HTR-8/SVneo (cell line): Measurements from ENCODE around the gene LIX1.
"Not testable (repeated sequence)": the region's sequence is repeated elsewhere in the genome, so short reads cannot be mapped to it uniquely, and the experiment has no call there.

Experiments
- DNase-seq: peaks from one replicate; pipeline ENCODE4 v3.0.0; 2011; ENCODE audit warnings: low spot score, mixed read lengths; ENCODE audit not compliant: insufficient read length
- FAIRE-seq: peaks from 2 replicates; lab custom pipeline; 2011; peaks lifted over from hg19 to GRCh38; lab: Jason Lieb, UNC

Gene LIX1

GRCh38 chr5:97148288-97148687 lies 5.9 kb upstream of the LIX1 start:
- DNase-seq: no peak
- FAIRE-seq: no peak

DNA sequence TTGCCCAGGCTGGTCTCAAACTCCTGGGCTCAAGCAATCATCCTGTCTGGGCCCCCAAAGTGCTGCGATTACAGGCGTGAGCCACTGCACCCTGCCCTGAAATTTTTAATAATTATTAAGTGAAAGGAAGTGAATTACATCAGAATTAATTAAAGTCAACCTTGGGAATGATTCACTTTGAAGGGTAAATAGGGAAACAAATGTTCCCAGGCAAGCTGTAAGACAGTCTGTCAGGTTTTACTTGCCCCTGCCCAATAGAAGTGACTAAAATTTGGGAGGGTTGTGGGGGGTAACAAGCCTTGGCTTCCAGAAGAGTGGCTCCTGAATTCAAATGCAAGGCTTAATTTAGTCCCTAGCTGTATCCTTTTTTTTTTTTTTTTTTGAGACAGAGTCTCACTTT lies 1.3 kb upstream of the LIX1 start:
- DNase-seq (no peak), FAIRE-seq (no peak)

- no peak for FAIRE-seq
Observed at GRCh38 chr5:97141539-97141938, 872 bp downstream of the LIX1 start.

GRCh38 chr5:97141031-97141430 lies 1.4 kb downstream of the LIX1 start:
- no peak for FAIRE-seq
- DNase-seq: no peak

More at GRCh38 chr5:97141539-97141938, 872 bp downstream of the LIX1 start:
- DNase-seq: no peak

DNA sequence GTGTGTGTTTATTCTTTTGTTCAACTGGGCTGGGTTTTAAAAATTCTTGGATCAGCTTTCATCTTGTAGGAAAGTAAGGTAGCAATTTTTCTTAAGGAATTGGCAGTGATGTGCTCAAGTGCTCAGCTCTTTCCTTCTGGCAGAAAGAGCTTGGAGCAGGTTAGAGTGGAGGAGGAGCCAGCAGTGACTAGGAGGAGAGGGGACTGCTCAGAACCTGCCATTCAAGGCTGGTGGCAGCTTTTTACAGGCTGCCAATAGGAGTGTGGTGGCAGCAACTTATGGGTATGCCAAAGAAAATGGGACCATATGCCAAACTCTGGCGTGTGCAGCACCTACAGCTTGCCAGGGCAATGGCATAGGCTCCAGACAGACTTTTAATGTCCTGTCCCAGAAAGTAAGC lies 2.2 kb downstream of the LIX1 start:
- FAIRE-seq, DNase-seq: not testable (repeated sequence)

GRCh38 chr5:97136475-97136874 lies 5.9 kb downstream of the LIX1 start:
- DNase-seq (no peak), FAIRE-seq (no peak)

- FAIRE-seq (no peak), DNase-seq (no peak)
Observed at GRCh38 chr5:97135868-97136267, 6.5 kb downstream of the LIX1 start.

DNA sequence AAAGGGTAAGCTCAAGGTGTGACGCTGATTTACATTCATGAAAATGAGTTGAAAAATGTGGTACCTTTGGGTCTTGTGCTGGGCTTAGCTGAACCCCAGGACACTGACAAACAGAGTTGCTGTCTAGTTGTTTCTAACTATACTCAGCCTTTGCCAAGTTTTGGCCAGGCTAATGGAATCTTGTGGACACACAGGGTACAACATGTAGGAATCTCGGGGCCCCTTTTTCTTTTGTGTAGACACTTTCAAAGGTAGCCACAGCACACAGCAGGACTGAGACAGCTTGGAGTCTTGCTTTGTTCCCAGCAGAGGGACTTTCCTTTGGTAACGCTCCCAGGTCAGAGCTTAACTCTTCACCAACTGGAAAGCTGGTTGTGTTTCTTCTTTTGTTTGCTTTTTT lies 7.8 kb downstream of the LIX1 start:
- DNase-seq (no peak), FAIRE-seq (no peak)

- no peak for DNase-seq
- FAIRE-seq: no peak
Observed at GRCh38 chr5:97133101-97133500, 9.3 kb downstream of the LIX1 start.

- DNase-seq: no peak
- FAIRE-seq: no peak
Observed at GRCh38 chr5:97131921-97132320, 10.5 kb downstream of the LIX1 start.

DNA sequence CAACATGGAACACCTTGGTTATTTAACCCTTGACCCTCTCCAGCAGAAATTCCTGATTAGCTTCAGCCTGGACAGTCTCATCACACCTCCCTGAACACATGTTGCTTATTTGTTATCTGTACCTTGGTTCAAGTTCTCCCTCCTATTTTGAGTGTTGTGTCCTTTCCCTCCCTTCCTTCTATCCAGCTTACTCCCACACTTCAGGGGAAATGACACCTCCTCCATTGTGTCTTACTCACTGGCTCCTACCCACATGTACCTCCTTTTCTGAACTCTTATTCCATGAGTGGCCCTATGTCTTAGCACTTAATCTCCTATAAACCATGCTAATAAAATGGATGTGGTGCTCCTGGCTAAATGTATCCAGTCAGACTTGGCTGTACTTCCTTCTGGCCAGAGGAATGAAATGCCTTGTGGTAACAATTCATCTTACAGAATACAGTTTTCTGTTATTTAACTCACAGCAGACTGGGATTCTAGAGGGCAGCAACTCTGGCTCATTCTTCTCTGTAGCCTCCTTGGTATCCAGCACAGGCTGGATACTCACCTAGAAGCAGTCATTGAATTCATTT lies 11.2 kb downstream of the LIX1 start:
- FAIRE-seq: no peak

DNA sequence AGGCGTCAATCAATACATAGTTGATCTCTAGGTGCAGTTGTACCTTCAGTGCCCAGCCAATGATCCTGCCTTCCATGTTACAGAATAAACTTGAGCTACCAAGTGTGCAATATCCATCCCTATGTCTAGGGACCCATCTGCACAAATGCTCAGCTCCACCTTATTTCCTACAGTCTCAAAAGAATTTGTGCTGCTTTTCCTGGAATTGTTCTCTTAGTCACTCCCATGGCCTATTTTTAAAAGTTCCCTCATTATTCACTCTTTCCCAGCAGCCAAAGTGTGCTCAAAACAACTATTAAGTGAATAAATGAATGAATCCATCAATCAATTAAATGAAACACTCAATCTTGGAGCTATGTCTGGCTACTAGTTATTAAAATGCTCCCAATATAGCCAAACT lies 14.7 kb downstream of the LIX1 start:
- DNase-seq: no peak
- no peak for FAIRE-seq

More for the DNA sequence above, 11.2 kb downstream of the LIX1 start:
- no peak for DNase-seq

- DNase-seq: no peak
- FAIRE-seq: no peak
Observed at GRCh38 chr5:97125125-97125683, 17.2 kb downstream of the LIX1 start.

GRCh38 chr5:97124335-97124734 lies 18.1 kb downstream of the LIX1 start:
- FAIRE-seq (no peak), DNase-seq (no peak)

DNA sequence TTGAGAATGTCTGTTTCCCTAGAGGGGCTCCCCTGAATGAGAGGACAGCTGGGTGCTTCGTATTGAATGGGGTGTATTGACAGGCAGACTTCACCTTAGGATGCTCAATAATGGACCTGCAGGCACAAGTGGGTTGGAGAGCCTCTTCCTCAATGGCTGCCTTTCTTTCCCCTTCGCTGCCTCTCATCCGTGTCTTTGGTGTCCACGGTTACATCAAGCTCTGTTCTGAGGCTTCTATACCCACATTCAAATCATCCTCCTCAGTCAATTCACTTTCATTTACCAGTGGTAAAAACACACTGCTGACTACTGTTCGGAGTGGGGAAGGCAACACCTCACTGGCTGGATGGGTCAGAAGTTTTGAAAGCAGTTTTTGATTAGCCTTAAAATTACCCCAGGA lies 20.6 kb downstream of the LIX1 start:
- FAIRE-seq (no peak), DNase-seq (no peak)

DNA sequence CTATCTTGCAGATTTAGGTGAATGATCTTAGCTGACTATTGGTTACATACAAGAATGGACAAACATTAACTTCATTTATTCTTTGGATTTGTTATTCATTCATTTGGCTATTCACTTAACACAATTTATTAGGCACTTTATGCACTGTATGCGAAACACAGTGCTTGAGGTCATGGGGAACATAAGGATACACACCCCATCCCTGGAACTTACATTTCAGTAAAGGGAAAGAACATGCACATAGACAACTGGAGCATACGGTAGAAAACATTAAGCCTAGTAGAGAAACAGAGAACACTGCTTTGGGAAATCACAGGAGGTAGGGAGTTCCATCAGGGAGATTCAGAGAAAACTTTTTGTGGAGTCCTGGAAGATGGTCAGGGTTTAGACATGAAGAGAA lies 22.2 kb downstream of the LIX1 start:
- DNase-seq (no peak), FAIRE-seq (no peak)

DNA sequence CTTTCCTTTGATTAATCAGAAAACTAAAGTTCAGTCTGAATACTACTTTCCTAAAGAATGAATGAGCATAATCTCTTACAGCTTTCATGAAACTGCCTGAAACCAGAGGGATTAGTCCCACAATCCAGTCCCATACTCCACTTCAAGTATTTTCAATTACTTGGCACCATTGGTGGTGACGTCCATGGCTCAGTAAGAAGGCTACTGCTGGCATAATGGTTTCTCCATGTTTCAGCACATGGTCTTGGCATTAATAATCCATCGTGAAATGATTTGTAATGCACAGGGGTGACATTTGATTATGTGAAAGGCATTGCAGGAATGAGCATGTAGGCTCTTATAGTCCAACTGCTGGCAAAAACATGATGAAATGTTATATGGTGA lies 23.4 kb downstream of the LIX1 start:
- no peak for DNase-seq
- FAIRE-seq: no peak

DNA sequence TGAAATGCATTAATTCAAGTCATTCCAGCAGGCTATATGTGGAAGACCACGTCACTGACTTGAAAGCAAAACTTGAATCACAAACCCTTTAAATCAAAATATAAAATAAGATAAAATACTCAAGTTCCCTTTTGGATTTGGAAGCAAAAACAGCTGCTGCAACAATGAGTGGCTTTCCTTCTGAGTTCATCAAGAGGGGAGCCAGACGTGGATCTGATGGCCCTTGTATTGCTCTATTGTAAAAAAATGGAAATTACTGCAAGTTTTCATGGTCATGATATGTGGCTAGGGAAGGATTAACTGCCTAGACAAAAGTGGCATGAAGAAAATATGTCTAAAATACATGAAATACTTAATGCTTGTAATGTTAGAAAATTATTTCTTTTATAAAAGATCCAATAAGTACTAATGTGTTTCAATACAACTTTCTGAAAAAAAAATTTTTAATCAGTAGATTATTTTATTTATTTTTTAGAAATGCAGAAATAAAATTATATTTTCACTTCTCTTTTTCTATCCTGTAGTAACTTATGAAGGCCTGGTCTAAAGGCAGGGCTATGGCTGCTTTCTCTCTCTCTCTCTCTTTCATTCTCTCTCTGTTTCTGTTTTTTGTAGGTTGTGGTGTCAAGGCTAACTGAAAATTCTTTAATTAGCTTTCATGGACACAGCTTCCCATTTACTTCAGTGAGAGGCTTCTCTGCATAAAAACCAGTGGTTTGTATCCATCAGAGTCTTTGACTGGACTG lies 24.0 kb downstream of the LIX1 start:
- no peak for FAIRE-seq

GRCh38 chr5:97115932-97116331 lies 26.5 kb downstream of the LIX1 start:
- peak; percentile 54 for FAIRE-seq
- DNase-seq: no peak

More for the DNA sequence above, 24.0 kb downstream of the LIX1 start:
- DNase-seq: no peak

- FAIRE-seq (no peak), DNase-seq (no peak)
Observed at GRCh38 chr5:97112230-97112629, 30.2 kb downstream of the LIX1 start.

- DNase-seq (no peak), FAIRE-seq (no peak)
Observed at GRCh38 chr5:97111616-97112015, 30.8 kb downstream of the LIX1 start.

GRCh38 chr5:97111004-97111403 lies 31.4 kb downstream of the LIX1 start:
- FAIRE-seq: no peak
- DNase-seq: no peak
